HCT116 (cell line): ENCODE data around the gene CHST11. TPM values are rescaled to one million over a fixed set of nuclear protein-coding genes. Genes with fewer than 3 reads are reported as not detected.

ENCODE experiments used
- ATAC-seq: fragments of 200-7000 bp; cut with Tn5 transposase; 2 replicates; pipeline ENCODE4 v1.9.1; 2020; ENCODE audit warnings: mild to moderate bottlenecking, moderate library complexity
- BruUV-seq: library from RNA; stranded (reverse); fragments of 400-500 nt; replicated peaks from 2 replicates; lab custom pipeline; 2021; lab: Mats Ljungman, UMichigan
- CTCF ChIA-PET: fragments of 300-600 bp; sonication (Branson Sonifier 250); formaldehyde crosslinking; loops from one replicate; lab custom pipeline; 2021; ENCODE audit warnings: antibody characterized with exemption; lab: Charles Lee
- POLR2A ChIA-PET: fragments of 300-600, 350-600 bp; sonication (Branson Sonifier 250); formaldehyde crosslinking; loops from one replicate; lab custom pipeline; 2021; ENCODE audit warnings: antibody characterized with exemption; lab: Charles Lee
- RAD21 ChIA-PET, 2 experiments: fragments of 300-600 bp; sonication (Branson Sonifier 250); formaldehyde crosslinking; loops; one replicate each; lab custom pipeline; 2023; ENCODE audit warnings: low total read pairs in 2 of 2; ENCODE audit not compliant: uncharacterized antibody in 2 of 2, unreplicated experiment in 2 of 2, low non-redundant PET in 1 of 2; lab: Charles Lee
- DNase-seq: peaks from one replicate; pipeline ENCODE4 v3.0.0-alpha.2; 2010; ENCODE audit warnings: low read depth, low spot score
- H2AFZ ChIP-seq: fragments of 200-600 bp; shearing (Covaris generic), sonication (generic); 2 replicates; pipeline ENCODE4 v1.6.1; 2017; ENCODE audit warnings: low read depth, mixed run types, mixed read lengths, antibody characterized with exemption, low read length; ENCODE audit not compliant: poor library complexity, severe bottlenecking
- H3K27ac ChIP-seq: 2 replicates; pipeline ENCODE4 v1.5.1; 2012; ENCODE audit warnings: low read depth, low read length
- H3K27me3 ChIP-seq: fragments of 200-600 bp; sonication (generic); 2 replicates; pipeline ENCODE4 v1.6.1; 2016; ENCODE audit warnings: mixed run types, low read length, mixed read lengths; ENCODE audit not compliant: insufficient read depth
- H3K36me3 ChIP-seq, 2 experiments: fragments of 200-500 bp in 1 of 2; fragments of 200-600 bp in 1 of 2; sonication (Bioruptor generic) in 1 of 2; sonication (generic) in 1 of 2; 2 replicates each; pipeline versions ENCODE4 v1.5.1 to v1.6.1; 2014 to 2016; ENCODE audit warnings: low read length in 2 of 2, inconsistent platforms in 1 of 2, mixed read lengths in 1 of 2, mixed run types in 1 of 2; ENCODE audit not compliant: insufficient read depth in 2 of 2, control insufficient read depth in 1 of 2
- H3K4me1 ChIP-seq, 2 experiments: fragments of 200-600 bp in 1 of 2; sonication (generic) in 1 of 2; 2 replicates each; pipeline versions ENCODE4 v1.5.1 to v1.6.1; 2012 to 2017; ENCODE audit warnings: low read length in 2 of 2, inconsistent platforms in 1 of 2, mild to moderate bottlenecking in 1 of 2, mixed read lengths in 1 of 2, mixed run types in 1 of 2, moderate library complexity in 1 of 2; ENCODE audit not compliant: insufficient read depth in 2 of 2, control insufficient read depth in 1 of 2
- H3K4me2 ChIP-seq: fragments of 200-600 bp; sonication (generic); 2 replicates; pipeline ENCODE4 v1.6.1; 2017; ENCODE audit warnings: mixed run types, low read length, mixed read lengths
- H3K4me3 ChIP-seq, 2 experiments: fragments of 200-600 bp in 1 of 2; sonication (generic) in 1 of 2; replicated peaks in 1 of 2; 2 replicates each; pipeline ENCODE4 v1.5.1; 2011 to 2016; ENCODE audit warnings: low read length in 2 of 2, control low read depth in 1 of 2, low read depth in 1 of 2, mild to moderate bottlenecking in 1 of 2, mixed read lengths in 1 of 2, mixed run types in 1 of 2
- H3K79me2 ChIP-seq: fragments of 200-600 bp; sonication (generic); 2 replicates; pipeline ENCODE4 v1.6.1; 2017; ENCODE audit warnings: mild to moderate bottlenecking, mixed run types, low read length, moderate library complexity, mixed read lengths; ENCODE audit not compliant: insufficient read depth
- H3K9ac ChIP-seq: fragments of 200-600 bp; sonication (generic); 2 replicates; pipeline ENCODE4 v1.6.1; 2016; ENCODE audit warnings: low read length, mixed read lengths
- H3K9me2 ChIP-seq: fragments of 200-600 bp; sonication (generic), shearing (Covaris generic); 2 replicates; pipeline ENCODE4 v1.6.1; 2017; ENCODE audit warnings: mixed run types, mild to moderate bottlenecking, moderate library complexity; ENCODE audit not compliant: insufficient read depth
- H3K9me3 ChIP-seq, 2 experiments: fragments of 200-500 bp in 1 of 2; fragments of 200-600 bp in 1 of 2; sonication (Bioruptor generic) in 1 of 2; sonication (generic) in 1 of 2; 2 replicates each; pipeline ENCODE4 v1.6.1; 2014 to 2017; ENCODE audit warnings: low read length in 2 of 2, mixed read lengths in 2 of 2, inconsistent platforms in 1 of 2, low read depth in 1 of 2, mild to moderate bottlenecking in 1 of 2, mixed run types in 1 of 2, moderate library complexity in 1 of 2; ENCODE audit not compliant: control insufficient read depth in 1 of 2, insufficient read depth in 1 of 2
- H4K20me1 ChIP-seq: fragments of 200-600 bp; sonication (generic), shearing (Covaris generic); 2 replicates; pipeline ENCODE4 v1.6.1; 2017; ENCODE audit warnings: mixed run types, mild to moderate bottlenecking, moderate library complexity; ENCODE audit not compliant: insufficient read depth
- ATF3 ChIP-seq: IDR thresholded peaks from 2 replicates; pipeline ENCODE4 v1.6.1; 2012
- CTCF ChIP-seq, 3 experiments: fragments of 200-600 bp in 1 of 3; sonication (generic) in 1 of 3; IDR thresholded peaks in 2 of 3; conservative IDR thresholded peaks in 1 of 3; 2 replicates each; pipeline ENCODE4 v1.5.1; 2012 to 2017; ENCODE audit warnings: low read depth in 2 of 3, low read length in 2 of 3, antibody characterized with exemption in 1 of 3, borderline replicate concordance in 1 of 3, control low read depth in 1 of 3, mild to moderate bottlenecking in 1 of 3, mixed read lengths in 1 of 3, mixed run types in 1 of 3, moderate library complexity in 1 of 3; ENCODE audit not compliant: insufficient read depth in 1 of 3
- EGR1 ChIP-seq: IDR thresholded peaks from 2 replicates; pipeline ENCODE4 v1.6.1; 2012; ENCODE audit warnings: low read depth
- MAX ChIP-seq: IDR thresholded peaks from 2 replicates; pipeline ENCODE4 v1.6.1; 2012
- SIN3A ChIP-seq: IDR thresholded peaks from 2 replicates; pipeline ENCODE4 v1.6.1; 2012; ENCODE audit warnings: low read depth
- ZBTB33 ChIP-seq: IDR thresholded peaks from 2 replicates; pipeline ENCODE4 v1.6.1; 2011; ENCODE audit warnings: mild to moderate bottlenecking, low read length, moderate library complexity; ENCODE audit not compliant: insufficient replicate concordance; ENCODE audit errors: extremely low read depth
- intact Hi-C: fragments of 100-400 bp; cut with micrococcal nuclease; formaldehyde crosslinking; loops from 2 replicates; pipeline ENCODE4 v1.10.0; 2022
- total RNA-seq: library from RNA; stranded (reverse); gene quantifications from one replicate; pipeline ENCODE4 v1.2.1, GENCODE V29; 2021; ENCODE audit not compliant: unreplicated experiment

The CHST11 gene
- total RNA-seq, 1 experiment from 2014 or later: 10.1 TPM

- no peak overlapping the region for H3K4me3 ChIP-seq
- CTCF ChIA-PET: no interaction called here
- H3K9me3 ChIP-seq: no peaks in the 10 kb centered on the region
- no peak overlapping the region for H2AFZ ChIP-seq
- intact Hi-C loops: no loop called here
- no peak for TF ChIP-seq SIN3A
- no peak for TF ChIP-seq MAX
- TF ChIP-seq EGR1: no peak
- no peak for TF ChIP-seq CTCF (IDR thresholded peaks at IDR 0.05 in 2 of 3, conservative IDR thresholded peaks at IDR 0.05 in 1 of 3; ENCODE audit: borderline replicate concordance in 1 of 3, insufficient read depth in 1 of 3, low read depth in 2 of 3, low read length in 2 of 3)
- no peak for TF ChIP-seq ZBTB33
- no peak for TF ChIP-seq ATF3
- TF ChIP-seq, all 23 proteins: peak for 0
- Histone ChIP-seq H3K36me3 (no peaks in the 10 kb centered on the region), H3K9ac (no peak overlapping the region), H3K27ac (no peak overlapping the region), H3K4me2 (no peak overlapping the region), H3K27me3 (no peaks in the 10 kb centered on the region), H3K79me2 (no peaks in the 10 kb centered on the region), H3K4me1 (no peaks in the 10 kb centered on the region), H4K20me1 (no peaks in the 10 kb centered on the region), H3K9me2 (no peaks in the 10 kb centered on the region)
- RAD21 ChIA-PET: no interaction called here
- POLR2A ChIA-PET: no interaction called here
- no peak for ATAC-seq
- no peak for DNase-seq
- no TSS peak for BruUV-seq
These were observed 256.2 kb downstream of the CHST11 start for GRCh38 chr12:104712968-104713367.
